ENCODE data around the gene SUPT20HL2.

Gene SUPT20HL2

DNA sequence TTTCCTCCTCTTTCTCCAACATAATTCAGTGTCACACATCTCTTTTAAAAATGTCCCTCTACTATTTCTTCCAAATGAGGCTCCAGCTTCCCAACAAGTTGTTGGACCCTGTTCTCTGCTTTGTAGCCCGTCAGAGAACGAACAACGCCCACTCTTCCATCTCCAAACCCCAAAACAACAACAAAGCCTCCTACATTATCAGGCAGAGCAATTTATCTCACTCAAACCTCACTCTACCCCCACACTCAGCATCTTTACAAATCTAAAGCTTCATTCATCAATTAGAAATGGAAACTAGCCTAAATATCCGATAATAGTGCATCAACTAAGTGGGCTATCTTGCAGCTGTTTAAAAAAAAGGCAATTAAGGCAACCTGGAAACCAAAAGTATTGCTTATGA, 20.5 kb downstream of the SUPT20HL2 start:
- TF ChIP-seq, protein P1, sequence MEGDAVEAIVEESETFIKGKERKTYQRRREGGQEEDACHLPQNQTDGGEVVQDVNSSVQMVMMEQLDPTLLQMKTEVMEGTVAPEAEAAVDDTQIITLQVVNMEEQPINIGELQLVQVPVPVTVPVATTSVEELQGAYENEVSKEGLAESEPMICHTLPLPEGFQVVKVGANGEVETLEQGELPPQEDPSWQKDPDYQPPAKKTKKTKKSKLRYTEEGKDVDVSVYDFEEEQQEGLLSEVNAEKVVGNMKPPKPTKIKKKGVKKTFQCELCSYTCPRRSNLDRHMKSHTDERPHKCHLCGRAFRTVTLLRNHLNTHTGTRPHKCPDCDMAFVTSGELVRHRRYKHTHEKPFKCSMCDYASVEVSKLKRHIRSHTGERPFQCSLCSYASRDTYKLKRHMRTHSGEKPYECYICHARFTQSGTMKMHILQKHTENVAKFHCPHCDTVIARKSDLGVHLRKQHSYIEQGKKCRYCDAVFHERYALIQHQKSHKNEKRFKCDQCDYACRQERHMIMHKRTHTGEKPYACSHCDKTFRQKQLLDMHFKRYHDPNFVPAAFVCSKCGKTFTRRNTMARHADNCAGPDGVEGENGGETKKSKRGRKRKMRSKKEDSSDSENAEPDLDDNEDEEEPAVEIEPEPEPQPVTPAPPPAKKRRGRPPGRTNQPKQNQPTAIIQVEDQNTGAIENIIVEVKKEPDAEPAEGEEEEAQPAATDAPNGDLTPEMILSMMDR (IDR thresholded peaks at IDR 0.05) = no peak

DNA sequence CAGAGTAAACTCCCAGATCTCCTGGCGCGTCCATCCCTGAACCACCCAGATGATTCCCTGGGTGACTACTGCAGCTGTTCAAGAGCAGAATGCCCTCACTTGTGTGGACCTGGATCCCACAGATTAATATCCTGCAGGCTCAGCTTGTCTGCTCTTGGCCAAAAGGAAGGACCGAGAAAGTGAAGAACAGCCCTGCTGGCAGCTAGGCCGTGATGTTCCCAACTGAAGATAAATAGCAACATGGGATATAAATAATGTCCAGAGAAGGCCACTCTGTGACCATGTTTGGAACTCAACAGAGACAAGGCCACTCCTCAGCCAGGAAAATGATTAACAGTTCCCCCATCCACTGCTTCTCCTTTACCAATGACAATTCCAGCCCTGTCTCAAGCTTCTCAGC, 21.5 kb downstream of the SUPT20HL2 start:
- TF ChIP-seq, protein P1 (IDR thresholded peaks at IDR 0.05) = no peak

DNA sequence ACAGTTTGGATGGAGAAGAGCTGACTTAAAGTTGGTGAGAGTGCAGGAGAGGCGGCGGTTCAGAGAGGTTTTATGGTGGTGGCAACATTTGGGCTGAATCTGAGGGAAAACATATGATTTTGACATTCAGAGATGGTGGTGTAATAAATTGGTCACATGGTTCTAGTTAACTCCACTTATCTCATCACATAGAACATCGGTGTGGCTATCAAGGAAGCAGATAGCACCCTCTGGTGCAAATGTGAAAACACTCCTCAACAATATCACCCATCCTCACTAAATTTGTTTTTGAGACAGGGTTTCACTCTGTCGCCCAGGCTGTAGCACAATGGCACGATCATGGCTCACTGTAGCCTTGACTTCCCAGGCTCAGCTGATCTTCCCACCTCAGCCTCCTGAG, 28.8 kb downstream of the SUPT20HL2 start:
- TF ChIP-seq, protein P1 (IDR thresholded peaks at IDR 0.05) = no peak

DNA sequence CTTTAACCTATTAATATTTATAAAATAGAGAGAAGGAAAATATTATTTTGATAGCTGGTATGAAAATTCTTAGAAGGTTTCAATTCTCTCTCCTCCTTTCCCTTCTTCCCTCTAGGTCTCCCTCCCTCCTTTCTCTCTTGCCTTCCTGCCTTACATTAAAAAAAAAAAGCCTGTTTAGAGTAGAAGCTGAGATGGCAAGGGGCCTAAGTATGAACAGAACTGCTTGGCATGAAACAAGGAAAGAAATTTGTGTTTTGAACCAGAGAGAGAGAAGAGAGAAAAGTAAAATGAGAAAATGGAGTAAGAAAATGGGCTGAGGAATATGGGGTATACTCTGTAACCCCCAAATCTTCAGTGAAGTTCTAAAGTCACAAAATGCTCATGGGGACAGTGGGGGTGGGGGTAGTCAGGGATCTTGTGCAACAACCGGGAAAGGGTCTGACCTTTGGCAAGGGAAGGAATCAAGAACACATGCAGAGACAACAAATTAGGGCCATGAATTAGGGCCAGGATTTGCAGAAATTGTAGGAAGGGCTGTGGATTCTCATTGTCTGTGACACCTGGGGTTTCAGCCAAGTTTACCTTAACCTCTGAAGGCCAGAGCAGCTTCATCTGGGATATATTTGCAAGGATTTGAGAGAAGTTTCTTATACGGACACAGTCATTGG, 30.6 kb downstream of the SUPT20HL2 start:
- TF ChIP-seq, protein P1 (IDR thresholded peaks at IDR 0.05) = no peak

DNA sequence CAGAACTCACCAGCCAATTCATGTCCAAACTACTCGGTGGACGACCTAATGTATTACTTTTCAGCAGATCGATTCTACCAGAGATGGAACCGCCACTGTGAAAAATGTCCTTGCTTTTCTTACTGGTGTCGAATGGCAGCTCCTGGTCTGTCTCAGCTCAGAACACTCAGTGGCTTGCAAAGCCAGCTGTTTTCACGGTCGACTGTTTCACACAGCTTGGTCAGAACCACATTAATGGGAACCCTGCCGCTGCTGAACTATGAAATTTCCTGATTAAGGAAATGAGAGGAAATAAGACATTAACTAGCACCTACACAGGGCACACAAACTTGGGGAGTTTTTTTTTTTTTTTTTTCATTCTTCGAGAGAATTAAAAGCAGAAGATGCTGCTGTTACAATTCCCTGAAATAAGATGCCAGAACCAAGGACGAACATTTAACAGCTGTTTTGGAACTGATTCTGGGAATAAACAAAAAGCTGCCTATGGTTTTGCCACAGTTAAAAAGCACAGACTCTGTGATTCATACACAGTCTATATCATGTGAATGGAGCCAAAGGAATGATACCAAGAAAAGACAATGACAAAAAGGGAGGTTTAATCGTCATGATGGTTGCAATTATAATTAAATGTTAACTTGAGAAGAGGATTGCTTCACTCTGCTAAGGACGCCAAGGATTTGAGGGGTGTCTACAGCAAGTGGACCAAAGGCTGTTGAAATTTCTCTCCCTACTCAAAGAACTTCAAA, 31.3 kb downstream of the SUPT20HL2 start:
- TF ChIP-seq, protein P1 (IDR thresholded peaks at IDR 0.05) = no peak

DNA sequence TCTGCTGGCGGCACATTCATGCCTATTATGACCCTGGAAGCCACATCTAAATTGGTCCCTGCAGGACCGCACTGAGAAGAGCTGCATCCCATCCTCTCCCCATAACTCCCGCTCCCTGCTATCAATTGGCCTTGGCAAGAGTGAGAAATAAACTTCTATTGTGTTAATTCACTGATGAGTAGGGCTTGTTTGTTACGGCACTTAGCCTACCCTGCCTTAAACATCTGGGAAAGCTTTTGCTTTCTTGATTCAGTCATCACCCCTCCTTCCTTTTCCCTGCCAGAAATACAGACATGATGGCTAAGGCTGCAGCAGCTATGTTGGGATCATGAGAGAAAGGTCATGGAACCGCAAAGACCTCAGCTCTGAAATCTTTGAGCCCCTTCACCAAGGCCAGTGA, 36.5 kb downstream of the SUPT20HL2 start:
- TF ChIP-seq, protein P1 (IDR thresholded peaks at IDR 0.05) = no peak

DNA sequence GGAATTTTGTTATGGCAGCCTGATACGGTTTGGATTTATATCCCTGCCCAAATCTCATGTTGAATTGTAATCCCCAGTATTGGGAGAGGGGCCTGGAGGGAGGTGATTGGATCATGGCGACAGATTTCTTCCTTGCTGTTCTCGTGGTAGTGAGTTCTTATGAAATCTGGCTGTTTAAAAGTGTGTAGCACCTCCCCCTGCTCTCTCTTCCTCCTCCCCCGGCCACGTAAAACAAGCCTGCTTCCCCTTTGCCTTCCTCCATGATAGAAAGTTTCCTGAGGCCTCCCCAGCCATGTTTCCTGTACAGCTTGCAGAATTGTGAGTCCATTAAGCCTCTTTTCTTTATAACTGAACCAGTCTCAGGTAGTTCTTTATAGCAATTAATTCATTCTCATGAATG, 37.9 kb downstream of the SUPT20HL2 start:
- TF ChIP-seq, protein P1 (IDR thresholded peaks at IDR 0.05) = no peak

Data from LNCAP (cell line).